ENCODE data around the gene SUN5.
"Not testable (repeated sequence)": the region's sequence is repeated elsewhere in the genome, so short reads cannot be mapped to it uniquely, and the experiment has no call there.

Gene SUN5

GRCh38 chr20:33004141-33004751 is at the start of gene SUN5:
SUN5 (minus strand) TSS chr20:33004433; CDS start chr20:33004340, 93 bp downstream.
- no peak for DNase-seq

GRCh38 chr20:33053291-33054106 is 49.3 kb upstream of the SUN5 start, which contains the start of gene BPIFB3:
BPIFB3 (plus strand) TSS chr20:33053903; CDS start chr20:33055436, 1,533 bp downstream.
- no peak for DNase-seq

GRCh38 chr20:33051333-33051732 is 47.1 kb upstream of the SUN5 start:
- no peak for DNase-seq

- DNase-seq: no peak
Measured at GRCh38 chr20:33046412-33046811, 42.2 kb upstream of the SUN5 start.

- DNase-seq: not testable (repeated sequence)
Measured at GRCh38 chr20:33045129-33045721, 41.0 kb upstream of the SUN5 start.

GRCh38 chr20:33043731-33044181 is 39.5 kb upstream of the SUN5 start:
- DNase-seq: no peak

GRCh38 chr20:33042983-33043730 is 38.9 kb upstream of the SUN5 start:
- no peak for DNase-seq

- DNase-seq: no peak
Measured at GRCh38 chr20:33042430-33042829, 38.2 kb upstream of the SUN5 start.

- no peak for DNase-seq
Measured at GRCh38 chr20:33038243-33038642, 34.0 kb upstream of the SUN5 start.

- no peak for DNase-seq
Measured at GRCh38 chr20:33037456-33037855, 33.2 kb upstream of the SUN5 start.

GRCh38 chr20:33034901-33035492 is 30.8 kb upstream of the SUN5 start:
- no peak for DNase-seq

- no peak for DNase-seq
Measured at GRCh38 chr20:33034115-33034514, 29.9 kb upstream of the SUN5 start.

GRCh38 chr20:33033381-33033780 is 29.1 kb upstream of the SUN5 start:
- no peak for DNase-seq

GRCh38 chr20:33032555-33032954 is 28.3 kb upstream of the SUN5 start:
- DNase-seq: no peak

GRCh38 chr20:33031531-33031930 is 27.3 kb upstream of the SUN5 start, which contains the start of gene BPIFB6:
BPIFB6 (plus strand) TSS chr20:33031648; CDS start chr20:33031648, 0 bp downstream.
- no peak for DNase-seq

GRCh38 chr20:33030569-33030968 is 26.3 kb upstream of the SUN5 start:
- DNase-seq: no peak

GRCh38 chr20:33030076-33030475 is 25.8 kb upstream of the SUN5 start:
- DNase-seq: no peak

GRCh38 chr20:33028875-33029274 is 24.6 kb upstream of the SUN5 start:
- no peak for DNase-seq

GRCh38 chr20:33027769-33028751 is 23.8 kb upstream of the SUN5 start:
- no peak for DNase-seq

- DNase-seq: no peak
Measured at GRCh38 chr20:33026779-33027759, 22.8 kb upstream of the SUN5 start.
